Left kidney (tissue), 2 donors: Measurements from ENCODE around the gene PTS. TPM values are rescaled to one million over a fixed set of nuclear protein-coding genes. Genes with fewer than 3 reads are reported as not detected.

Experiments used
- DNase-seq: peaks from one replicate; pipeline ENCODE4 v3.0.0-alpha.2; 2013
- polyA plus RNA-seq: library from polyadenylated mRNA; unstranded; fragments of 120-200 nt; gene quantifications from one replicate; pipeline ENCODE4 v1.2.1, GENCODE V29; 2013; ENCODE audit not compliant: insufficient read length

PTS gene
- polyA plus RNA-seq, 1 donor, result 63.5 TPM

GRCh38 chr11:112219476-112220232 lies 6.6 kb upstream of the PTS start:
- peak; percentile 70 for DNase-seq

GRCh38 chr11:112221274-112221835 lies 4.9 kb upstream of the PTS start:
- no peak for DNase-seq

GRCh38 chr11:112222303-112222702 lies 3.9 kb upstream of the PTS start:
- DNase-seq, result no peak

- DNase-seq, result no peak
These were observed 3.1 kb upstream of the PTS start for GRCh38 chr11:112223121-112223520.

GRCh38 chr11:112223754-112224532 lies 2.3 kb upstream of the PTS start:
- DNase-seq, result no peak

- DNase-seq, result no peak
These were observed 521 bp upstream of the PTS start for GRCh38 chr11:112225753-112226061.

- peak; percentile 21 for DNase-seq
These were observed 688 bp downstream of the PTS start for GRCh38 chr11:112226831-112227401.

GRCh38 chr11:112227471-112227870 lies 1.2 kb downstream of the PTS start:
- no peak for DNase-seq

GRCh38 chr11:112228706-112229105 lies 2.5 kb downstream of the PTS start:
- DNase-seq, result no peak

GRCh38 chr11:112229159-112229558 lies 2.9 kb downstream of the PTS start:
- DNase-seq, result no peak

- no peak for DNase-seq
These were observed 3.7 kb downstream of the PTS start for GRCh38 chr11:112229746-112230433.

GRCh38 chr11:112231952-112232351 lies 5.7 kb downstream of the PTS start:
- DNase-seq, result no peak

GRCh38 chr11:112235750-112236390 lies 9.6 kb downstream of the PTS start:
- no peak for DNase-seq

GRCh38 chr11:112237451-112237850 lies 11.2 kb downstream of the PTS start:
- DNase-seq, result no peak

- DNase-seq, result no peak
These were observed 11.8 kb downstream of the PTS start for GRCh38 chr11:112238041-112238440.

- DNase-seq, result no peak
These were observed 15.3 kb downstream of the PTS start for GRCh38 chr11:112241486-112241885.

GRCh38 chr11:112247201-112247600 lies 21.0 kb downstream of the PTS start:
- DNase-seq, result no peak

- DNase-seq, result no peak
These were observed 22.0 kb downstream of the PTS start for GRCh38 chr11:112248201-112248600.

GRCh38 chr11:112249871-112250610 lies 23.8 kb downstream of the PTS start:
- DNase-seq, result peak; percentile 21

- no peak for DNase-seq
These were observed 27.5 kb downstream of the PTS start for GRCh38 chr11:112253605-112254242.
